ENCODE data around the gene PCDHB9. TPM values are rescaled to one million over a fixed set of nuclear protein-coding genes. Genes with fewer than 3 reads are reported as not detected.
A peak's percentile ranks its signal among the peaks of the same experiment; 100 is the strongest.
"Not testable (repeated sequence)": the region's sequence is repeated elsewhere in the genome, so short reads cannot be mapped to it uniquely, and the experiment has no call there.

Gene PCDHB9
- total RNA-seq, 1 experiment from 2014 or later, result 0.73 TPM

- no peak overlapping the region for H3K27ac ChIP-seq (ENCODE audit: low read length)
- DNase-seq, result no peak
- intact Hi-C loops (cut with micrococcal nuclease), result no loop called here
- no peaks in the 10 kb centered on the region for H3K9me2 ChIP-seq (replicated peaks; ENCODE audit: low read length)
- no peaks in the 10 kb centered on the region for H3F3A ChIP-seq (ENCODE audit: low read length, unreplicated experiment)
- no peaks in the 10 kb centered on the region for H3K27me3 ChIP-seq (ENCODE audit: low read length)
- no TSS peak for BruUV-seq (replicated peaks)
- TF ChIP-seq EZH2 (IDR thresholded peaks at IDR 0.05; ENCODE audit: low read length, unreplicated experiment) (no peak), CTCF (conservative IDR thresholded peaks at IDR 0.05; ENCODE audit: low read depth, low read length) (peak; percentile 38; the same call in 1 of the 2 replicates)
- no peaks in the 10 kb centered on the region for H3K79me2 ChIP-seq (ENCODE audit: low read length)
- H4K20me1 ChIP-seq (ENCODE audit: low read length), result no peaks in the 10 kb centered on the region
- ChIA-PET CTCF (no interaction called here), POLR2A (ENCODE audit: unreplicated experiment) (no interaction called here)
- no peaks in the 10 kb centered on the region for H3K4me1 ChIP-seq (ENCODE audit: insufficient read depth, low read length)
- H3K4me3 ChIP-seq (ENCODE audit: low read length), result no peak overlapping the region
- no peak for ATAC-seq
- no peaks in the 10 kb centered on the region for H3K9me3 ChIP-seq (ENCODE audit: low read length)
- no peak overlapping the region for H2AFZ ChIP-seq (ENCODE audit: low read length)
- H3K4me2 ChIP-seq (ENCODE audit: low read length), result no peak overlapping the region
- no peaks in the 10 kb centered on the region for H3K36me3 ChIP-seq (ENCODE audit: low read depth, low read length)
- H3K9ac ChIP-seq (ENCODE audit: low read length), result no peak overlapping the region
Observed at GRCh38 chr5:141155540-141156374, 31.2 kb upstream of the PCDHB9 start.

- H3K4me3 ChIP-seq (ENCODE audit: low read length); DNase-seq; H3F3A ChIP-seq (ENCODE audit: low read length, unreplicated experiment); H3K36me3 ChIP-seq (ENCODE audit: low read depth, low read length); ATAC-seq; BruUV-seq (replicated peaks); H3K79me2 ChIP-seq (ENCODE audit: low read length); H3K27ac ChIP-seq (ENCODE audit: low read length); CTCF ChIA-PET; H3K4me2 ChIP-seq (ENCODE audit: low read length); H3K9me2 ChIP-seq (replicated peaks; ENCODE audit: low read length); POLR2A ChIA-PET (ENCODE audit: unreplicated experiment); H2AFZ ChIP-seq (ENCODE audit: low read length); H3K27me3 ChIP-seq (ENCODE audit: low read length); intact Hi-C loops (cut with micrococcal nuclease); H4K20me1 ChIP-seq (ENCODE audit: low read length); H3K9ac ChIP-seq (ENCODE audit: low read length); H3K9me3 ChIP-seq (ENCODE audit: low read length); H3K4me1 ChIP-seq (ENCODE audit: insufficient read depth, low read length): not testable (repeated sequence)
Observed at GRCh38 chr5:141157356-141157755, 29.6 kb upstream of the PCDHB9 start.

- H4K20me1 ChIP-seq (ENCODE audit: low read length); H3K9ac ChIP-seq (ENCODE audit: low read length); H3K4me1 ChIP-seq (ENCODE audit: insufficient read depth, low read length); CTCF ChIA-PET; BruUV-seq (replicated peaks); H2AFZ ChIP-seq (ENCODE audit: low read length); H3K36me3 ChIP-seq (ENCODE audit: low read depth, low read length); H3K4me3 ChIP-seq (ENCODE audit: low read length); H3F3A ChIP-seq (ENCODE audit: low read length, unreplicated experiment); intact Hi-C loops (cut with micrococcal nuclease); H3K27ac ChIP-seq (ENCODE audit: low read length); H3K27me3 ChIP-seq (ENCODE audit: low read length); ATAC-seq; DNase-seq; H3K4me2 ChIP-seq (ENCODE audit: low read length); H3K79me2 ChIP-seq (ENCODE audit: low read length); H3K9me2 ChIP-seq (replicated peaks; ENCODE audit: low read length); H3K9me3 ChIP-seq (ENCODE audit: low read length): not testable (repeated sequence)
- POLR2A ChIA-PET (ENCODE audit: unreplicated experiment), result interaction anchor here (0.6 kb wide), 1 partner anchor 25 kb away, joined by 3 read pairs; no protein-coding TSS in a partner anchor
Observed at GRCh38 chr5:141157901-141158300, 29.1 kb upstream of the PCDHB9 start.

All from PC-3 (cell line).